GM12865 (cell line): ENCODE measurements around the gene ANO1.
"Not testable (repeated sequence)": the region's sequence is repeated elsewhere in the genome, so short reads cannot be mapped to it uniquely, and the experiment has no call there.

ENCODE experiments used
- DNase-seq: peaks from one replicate; pipeline ENCODE4 v3.0.0; 2010; ENCODE audit warnings: low read depth
- H3K4me3 ChIP-seq: 2 replicates; pipeline ENCODE4 v1.5.1; 2011; ENCODE audit warnings: mild to moderate bottlenecking, low read depth, low read length, control low read depth
- CTCF ChIP-seq: IDR thresholded peaks from 2 replicates; pipeline ENCODE4 v1.5.1; 2011; ENCODE audit warnings: low read length, control low read depth, low read depth, inconsistent platforms; ENCODE audit not compliant: insufficient read depth; ENCODE audit errors: missing control alignments

Gene ANO1

GRCh38 chr11:70032943-70033710 lies 45.0 kb upstream of the ANO1 start:
- H3K4me3 ChIP-seq, result no peak overlapping the region
- no peak for DNase-seq
- TF ChIP-seq CTCF, result no peak

GRCh38 chr11:70033711-70034070 lies 44.4 kb upstream of the ANO1 start:
- TF ChIP-seq CTCF, result no peak
- H3K4me3 ChIP-seq, result no peak overlapping the region
- no peak for DNase-seq

GRCh38 chr11:70034740-70035365 lies 43.3 kb upstream of the ANO1 start:
- H3K4me3 ChIP-seq, result no peak overlapping the region
- DNase-seq, result no peak
- TF ChIP-seq CTCF, result no peak

DNA sequence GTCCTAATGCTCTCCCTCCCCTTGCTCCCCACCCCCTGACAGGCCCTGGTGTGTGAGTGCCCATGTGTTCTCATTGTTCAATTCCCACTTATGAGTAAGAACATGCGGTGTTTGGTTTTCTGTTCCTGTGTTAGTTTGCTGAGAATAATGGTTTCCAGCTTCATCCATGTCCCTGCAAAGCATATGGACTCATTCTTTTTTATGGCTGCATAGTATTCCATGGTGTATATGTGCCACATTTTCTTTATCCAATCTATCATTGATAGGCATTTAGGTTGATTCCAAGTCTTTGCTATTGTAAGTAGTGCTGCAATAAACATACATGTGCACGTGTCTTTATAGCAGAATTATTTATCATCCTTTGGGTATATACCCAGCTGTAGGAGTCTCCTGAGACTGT lies 42.5 kb upstream of the ANO1 start:
- not testable (repeated sequence) for H3K4me3 ChIP-seq, DNase-seq

DNA sequence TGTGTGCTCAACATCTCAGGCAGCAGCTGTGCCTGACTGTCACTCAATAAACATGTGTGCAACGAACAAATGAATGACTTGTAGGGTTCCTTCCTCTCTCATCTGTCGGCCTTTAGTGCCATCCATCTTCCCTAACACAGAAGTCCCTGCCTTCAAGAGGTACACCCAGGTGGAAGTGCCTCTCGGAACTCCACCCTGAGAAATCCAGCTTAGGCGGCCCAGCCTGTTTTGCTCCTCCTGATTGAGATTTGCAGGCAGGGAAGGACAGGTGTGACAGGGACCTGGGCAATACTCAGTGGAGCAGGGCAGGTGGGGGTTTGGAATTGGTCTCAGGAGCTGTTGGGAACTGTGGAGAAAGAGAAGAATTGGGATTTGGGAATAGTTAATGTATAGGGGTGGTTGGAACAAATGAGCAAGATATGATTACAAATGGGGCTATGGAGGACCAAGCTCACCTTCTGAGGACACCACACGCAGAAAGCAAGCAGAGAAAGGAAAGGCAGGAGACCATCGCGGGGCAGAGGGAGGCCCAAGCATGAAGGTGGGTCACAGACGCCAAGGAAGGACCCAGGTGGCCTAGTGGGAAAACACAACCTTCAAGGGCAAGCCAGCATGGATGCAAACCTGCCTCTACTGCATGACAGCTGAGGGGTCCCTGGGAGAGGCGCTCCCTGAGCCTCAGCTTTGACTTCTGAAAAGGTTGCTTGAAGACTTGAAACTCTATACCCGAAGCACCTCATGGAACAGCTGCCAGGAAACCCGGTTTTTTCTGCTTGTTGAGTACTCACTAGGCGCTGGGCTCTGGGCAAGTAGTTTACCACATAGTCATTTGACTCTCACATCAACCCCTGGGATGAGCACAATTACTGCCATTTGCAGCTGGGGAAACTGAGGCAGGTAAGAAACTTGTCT lies 40.9 kb upstream of the ANO1 start:
- no peak for TF ChIP-seq CTCF
- no peak for DNase-seq
- H3K4me3 ChIP-seq, result no peak overlapping the region

GRCh38 chr11:70038034-70038834 lies 39.9 kb upstream of the ANO1 start:
- H3K4me3 ChIP-seq, result no peak overlapping the region
- no peak for DNase-seq
- TF ChIP-seq CTCF, result no peak

DNA sequence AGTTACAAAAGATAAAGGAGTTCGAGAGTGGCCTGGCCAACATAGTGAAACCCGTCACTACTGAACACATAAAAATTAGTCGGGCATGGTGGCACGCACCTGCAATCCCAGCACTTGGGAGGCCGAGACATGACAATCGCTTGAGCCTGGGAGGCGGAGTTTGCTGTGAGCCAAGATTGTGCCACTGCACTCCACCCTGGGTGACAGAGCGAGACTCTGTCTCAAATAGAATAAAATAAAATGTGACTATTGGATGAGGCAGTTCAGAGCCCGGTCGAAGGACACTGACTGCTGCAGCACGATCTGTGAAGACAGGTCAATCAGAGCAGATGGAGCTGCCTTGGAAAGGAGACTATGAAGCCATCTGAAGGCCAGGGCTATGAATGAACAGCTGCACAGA lies 37.7 kb upstream of the ANO1 start:
- H3K4me3 ChIP-seq, result no peak overlapping the region
- no peak for DNase-seq
- TF ChIP-seq CTCF, result no peak
